T-helper 1 cell treated with Interleukin-12 subunit alpha and Interleukin-12 subunit beta and Interleukin-4 antibody, amounts not matched to agents 30 ng/mL and 1 ng/mL, for 36 hours (primary cell): ENCODE data around the gene DND1. TPM values are rescaled to one million over a fixed set of nuclear protein-coding genes. Genes with fewer than 3 reads are reported as not detected.
"Not testable (repeated sequence)": the region's sequence is repeated elsewhere in the genome, so short reads cannot be mapped to it uniquely, and the experiment has no call there.

Experiments used
- intact Hi-C: fragments of 100-400 bp; cut with micrococcal nuclease; formaldehyde crosslinking; loops from one replicate; pipeline ENCODE4 v1.15.1; 2024
- total RNA-seq: library from RNA; stranded (reverse); gene quantifications from 2 replicates; pipeline ENCODE4 v1.2.3, GENCODE V29; 2022

Gene DND1
- total RNA-seq: 3.9 and 4.5 TPM in 2 replicates

DNA sequence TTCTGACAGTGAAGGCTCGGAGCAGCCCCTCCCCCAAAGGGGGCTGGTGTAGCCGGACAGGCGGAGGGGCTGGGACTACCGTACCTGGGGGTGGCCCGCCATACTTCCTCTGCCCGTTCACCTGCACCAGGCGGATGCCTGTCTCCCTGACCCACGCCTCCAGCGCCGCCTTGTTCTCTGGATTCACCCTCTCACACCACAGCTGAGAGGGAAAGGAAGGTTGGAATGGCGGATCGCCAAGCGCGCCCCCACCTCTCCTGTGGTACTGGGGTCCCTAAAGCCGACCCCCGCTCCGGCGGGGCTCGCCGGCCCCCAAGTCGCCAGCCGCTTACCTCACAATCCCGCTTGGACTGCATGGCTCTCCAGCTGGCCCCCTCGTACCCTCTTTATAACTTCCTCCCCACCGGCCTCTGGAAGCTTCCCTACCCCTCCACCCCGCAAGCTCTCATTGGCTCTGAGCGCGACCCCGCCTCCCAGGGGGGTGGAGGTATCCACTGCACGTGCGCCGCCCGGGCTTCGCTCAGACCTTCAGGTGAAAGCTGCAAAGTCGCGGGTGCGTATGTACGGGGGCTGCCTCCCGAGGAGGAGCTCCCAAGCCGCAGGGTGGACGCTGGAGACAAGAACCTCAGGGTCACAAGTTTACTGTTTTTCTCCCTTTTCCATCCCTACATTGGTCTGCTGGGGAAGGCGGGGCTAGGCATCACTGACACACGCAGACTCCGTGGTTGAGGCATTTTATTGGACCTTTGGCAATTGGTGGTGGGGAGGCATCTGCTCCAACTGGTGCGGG, at the start of gene DND1:
TSS of gene DND1 (minus strand) at position 390 of the 790 bp plus-strand sequence. CDS start at position 356, 34 bp downstream.
- intact Hi-C loops: no loop called here

DNA sequence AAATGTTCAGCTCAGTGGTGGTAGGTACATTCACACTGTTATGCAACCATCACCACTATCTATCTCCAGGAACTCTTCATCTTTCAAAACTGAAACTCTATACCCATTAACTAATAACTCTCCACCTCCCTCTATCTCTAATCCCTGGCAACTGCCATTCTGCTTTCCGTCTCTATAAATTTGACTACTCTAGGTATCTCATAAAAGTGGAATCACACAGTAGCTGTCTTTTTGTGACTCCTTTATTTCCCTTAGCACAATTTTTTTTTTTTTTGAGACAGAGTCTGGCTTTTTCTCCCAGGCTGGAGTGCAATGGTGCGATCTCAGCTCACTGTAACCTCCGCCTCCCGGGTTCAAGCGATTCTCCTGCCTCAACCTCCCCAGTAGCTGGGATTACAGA, 48.0 kb upstream of the DND1 start:
- intact Hi-C loops: loop anchor here (2.0 kb wide), 2 partner anchors 31 to 321 kb away; partner anchors contain the start of genes ANKHD1, HARS1 and HARS2

DNA sequence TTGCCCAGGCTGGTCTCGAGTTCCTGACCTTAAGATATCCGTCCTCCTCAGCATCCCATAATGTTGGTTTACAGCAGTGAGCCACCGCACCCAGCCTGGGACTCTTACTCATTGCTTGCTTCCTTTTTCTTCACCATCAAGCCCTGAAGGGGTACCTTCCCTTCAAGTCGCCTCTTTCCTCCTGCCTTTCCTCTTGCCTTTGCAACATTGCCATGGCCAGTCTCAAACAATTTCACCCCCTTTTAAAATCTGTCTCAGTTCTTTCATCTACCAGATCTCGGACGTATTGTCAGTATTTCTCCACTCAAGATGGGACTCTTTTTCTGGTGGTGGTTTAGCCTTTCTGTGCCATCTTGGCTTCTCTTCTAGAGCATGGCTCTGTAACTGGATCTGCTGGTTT, 47.4 kb upstream of the DND1 start:
- intact Hi-C loops: loop anchor here (1.0 to 2.0 kb wide), 8 partner anchors 9 to 480 kb away; partner anchors contain the start of genes ANKHD1, HARS1 and HARS2

DNA sequence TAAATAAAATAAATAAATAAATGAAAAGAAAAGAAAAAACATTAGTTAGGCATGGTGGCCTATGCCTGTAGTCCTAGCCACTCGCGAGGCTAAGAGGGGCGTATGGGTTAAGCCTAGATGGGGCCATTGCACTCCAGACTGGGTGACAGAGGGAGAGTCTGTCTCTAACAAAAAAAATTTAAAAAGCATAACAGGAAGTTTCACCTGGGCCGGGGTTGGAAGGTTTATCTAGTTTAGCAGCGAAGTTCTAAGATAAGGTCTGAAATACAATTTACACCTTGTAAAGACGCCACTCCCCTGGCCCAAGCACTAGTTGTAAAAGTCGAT, 44.9 kb upstream of the DND1 start:
- intact Hi-C loops: loop anchor here (10.0 kb wide), 2 partner anchors 887 to 1207 kb away; partner anchors contain the start of gene DELE1

DNA sequence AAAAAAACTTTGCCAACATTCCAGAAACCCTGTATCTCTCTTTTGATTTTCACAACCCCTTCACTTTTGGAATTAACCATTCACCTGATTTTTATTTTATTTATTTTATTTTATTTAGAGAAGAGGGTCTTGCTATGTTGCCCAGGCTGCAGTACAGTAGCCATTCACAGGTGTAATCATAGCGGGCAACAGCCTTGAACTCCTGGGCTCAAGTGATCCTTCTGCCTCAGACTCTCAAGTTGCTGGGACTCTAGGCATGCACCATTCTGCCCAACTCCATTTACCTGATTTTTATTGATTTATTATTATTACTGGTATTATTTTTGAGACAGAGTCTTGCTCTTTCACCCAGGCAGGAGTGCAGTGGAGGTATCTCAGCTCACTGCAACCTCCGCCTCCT, 42.9 kb upstream of the DND1 start:
- intact Hi-C loops: loop anchor here (10.0 kb wide), 2 partner anchors 889 to 1209 kb away; partner anchors contain the start of gene DELE1

DNA sequence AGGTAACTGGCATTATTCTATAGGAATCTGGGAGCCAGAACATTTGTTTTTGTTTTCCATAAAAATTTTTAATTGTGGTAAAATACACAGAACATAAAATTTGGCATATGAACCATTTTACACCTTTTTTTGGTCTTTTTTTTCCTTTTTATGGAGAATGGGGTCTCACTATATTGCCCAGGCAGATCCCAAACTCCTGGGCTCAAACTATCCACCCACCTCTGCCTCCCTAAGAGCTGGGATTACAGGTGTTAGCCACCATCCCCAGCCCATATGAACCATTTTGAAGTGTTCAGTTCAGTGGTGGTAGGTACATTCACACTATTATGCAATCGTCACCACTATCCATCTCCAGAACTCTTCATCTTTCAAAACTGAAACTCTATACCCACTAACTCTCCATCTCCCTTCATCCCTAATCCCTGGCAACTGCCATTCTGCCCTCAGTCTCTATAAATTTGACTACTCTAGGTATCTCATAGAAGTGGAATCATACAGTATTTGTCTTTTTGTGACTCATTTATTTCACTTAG, 40.3 kb upstream of the DND1 start:
- intact Hi-C loops: loop anchor here (5.0 to 10.0 kb wide), 3 partner anchors 601 to 1211 kb away; partner anchors contain the start of genes DELE1 and PURA

DNA sequence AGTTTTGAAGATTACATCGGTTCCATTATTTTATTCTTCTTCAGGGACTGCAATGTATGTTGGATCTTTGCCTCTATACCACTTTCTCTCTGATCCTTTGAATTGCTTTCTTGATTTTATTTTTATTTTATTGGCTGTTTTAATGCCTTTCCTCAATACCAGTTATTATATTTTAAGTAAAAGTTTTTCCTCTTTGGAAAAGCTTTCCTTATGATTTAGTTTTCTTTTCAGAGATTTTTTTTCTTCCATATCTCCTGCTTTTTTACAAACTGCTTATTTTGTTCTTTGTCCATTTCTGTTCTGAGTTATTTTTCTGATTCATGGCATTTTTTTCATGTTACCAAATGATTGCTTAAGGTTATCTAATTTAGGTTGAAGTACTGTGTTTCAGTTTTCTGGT, 38.4 kb upstream of the DND1 start:
- intact Hi-C loops: loop anchor here (1.0 to 10.0 kb wide), 13 partner anchors 9 to 1213 kb away; partner anchors contain the start of genes ANKHD1, APBB3, DELE1 and HARS1

DNA sequence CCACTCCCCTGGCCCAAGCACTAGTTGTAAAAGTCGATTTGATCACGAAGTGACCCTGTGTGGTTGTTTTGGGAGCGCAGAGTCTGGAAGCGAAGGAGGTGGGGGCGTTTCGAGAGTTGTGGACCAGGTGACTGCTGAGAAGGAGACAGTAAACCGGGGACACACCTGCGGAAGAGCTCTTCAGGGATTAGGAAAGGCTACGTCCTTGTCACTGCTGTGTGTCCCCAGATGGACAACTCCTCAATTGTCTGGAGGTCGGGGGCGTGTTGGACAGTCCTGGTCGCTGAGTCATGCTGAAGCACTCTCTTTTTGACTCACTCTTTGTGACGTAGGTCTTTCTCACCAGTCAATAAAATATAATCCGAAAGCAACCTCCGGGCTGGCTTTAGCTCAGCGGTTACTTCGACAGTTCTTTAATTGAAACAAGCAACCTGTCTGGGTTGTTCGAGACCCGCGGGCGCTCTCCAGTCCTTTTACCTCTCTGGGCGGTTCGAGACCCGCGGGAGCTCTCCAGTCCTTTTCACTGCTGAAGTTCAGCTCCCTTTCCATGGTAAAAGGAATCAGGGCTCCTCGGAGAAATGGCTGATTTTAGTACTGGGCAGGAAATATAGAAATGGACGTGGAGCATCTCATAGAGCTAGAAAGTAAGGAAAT, 37.6 kb upstream of the DND1 start:
- intact Hi-C loops: loop anchor here (1.0 to 10.0 kb wide), 13 partner anchors 9 to 1214 kb away; partner anchors contain the start of genes ANKHD1, APBB3, DELE1 and HARS1

DNA sequence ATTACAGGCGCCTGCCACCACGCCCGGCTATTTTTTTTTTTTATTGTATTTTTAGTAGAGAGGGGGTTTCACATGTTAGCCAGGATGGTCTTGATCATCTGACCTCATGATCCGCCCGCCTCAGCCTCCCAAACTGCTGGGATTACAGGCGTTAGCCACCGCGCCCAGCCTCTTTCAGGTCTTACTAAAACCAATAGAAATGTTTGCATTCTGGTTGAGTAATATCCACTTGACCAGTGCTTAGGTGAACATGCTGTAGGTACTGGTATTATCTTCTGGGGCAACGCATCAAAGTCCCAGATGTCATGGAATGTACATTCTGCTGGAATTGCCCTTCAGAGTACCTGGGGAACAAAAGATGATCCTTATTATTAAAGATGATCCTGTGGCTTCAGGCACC, 35.4 kb upstream of the DND1 start:
- intact Hi-C loops: not testable (repeated sequence)

DNA sequence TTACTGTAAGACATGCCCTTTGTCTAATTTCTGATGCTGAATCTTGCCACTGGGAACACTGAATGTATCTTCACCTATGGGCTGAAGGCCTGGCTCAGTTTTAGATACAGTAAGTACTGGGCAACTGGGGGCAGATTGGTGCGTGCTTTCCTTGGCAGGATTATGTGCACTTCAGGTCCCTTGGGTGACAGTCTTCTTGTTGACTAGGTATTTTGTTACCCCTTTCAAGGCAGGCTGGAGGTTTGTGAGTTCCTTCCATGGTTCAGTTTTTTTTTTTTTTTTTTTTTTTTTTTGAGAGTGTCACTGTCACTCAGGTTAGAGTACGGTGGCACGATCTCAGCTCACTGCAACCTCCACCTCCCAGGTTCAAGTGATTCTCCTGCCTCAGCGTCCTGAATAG, 34.4 kb upstream of the DND1 start:
- intact Hi-C loops: no loop called here

DNA sequence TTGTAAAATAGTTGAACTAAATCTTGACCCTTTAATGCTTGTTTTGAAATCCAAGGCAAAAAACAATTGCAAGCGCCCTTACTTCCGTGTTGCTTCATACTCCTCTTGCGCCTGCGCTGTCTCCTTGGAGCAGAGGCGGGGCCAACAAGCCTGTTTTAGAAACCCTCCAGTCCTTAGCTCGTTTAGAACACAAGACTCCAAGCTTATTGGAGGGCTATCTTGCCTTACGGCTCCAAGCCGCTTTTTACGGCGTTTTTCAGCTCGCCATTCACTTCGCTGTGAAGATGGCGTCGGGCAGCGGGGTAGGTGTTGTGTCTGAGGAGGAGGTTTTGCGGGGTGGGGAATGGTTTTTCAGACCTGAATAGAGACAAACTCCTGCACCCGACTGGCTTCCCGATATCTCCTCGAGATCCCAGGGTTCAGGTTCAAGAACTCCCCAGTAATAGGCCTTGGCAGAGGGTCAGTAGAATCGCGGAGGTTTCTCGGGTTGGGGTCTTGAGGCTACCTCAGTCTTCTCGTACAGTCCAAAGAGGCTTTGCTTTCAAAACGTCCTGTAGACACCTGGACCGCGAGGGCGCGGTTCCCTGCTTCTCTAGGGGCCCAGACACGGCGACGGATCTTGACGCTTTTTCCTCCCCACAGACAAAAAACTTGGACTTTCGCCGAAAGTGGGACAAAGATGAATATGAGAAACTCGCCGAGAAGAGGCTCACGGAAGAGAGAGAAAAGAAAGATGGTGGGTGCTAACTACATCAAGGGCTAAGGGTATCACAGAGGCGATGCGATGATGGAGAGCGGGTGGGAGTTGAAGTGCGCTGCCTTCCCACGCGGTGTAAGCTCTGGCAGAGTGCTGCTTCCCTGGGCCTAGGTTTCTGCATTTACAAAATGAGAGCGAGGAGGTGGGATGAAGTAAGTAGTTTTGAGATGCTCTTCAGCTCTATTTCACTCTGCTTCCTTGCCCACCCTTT, 27.1 kb upstream of the DND1 start, which contains the start of gene ZMAT2:
TSS of gene ZMAT2 (plus strand) at position 271 of the 968 bp plus-strand sequence. CDS start at position 285, 14 bp downstream.
- intact Hi-C loops: loop anchor here (1.0 to 5.0 kb wide), 9 partner anchors 9 to 919 kb away; partner anchors contain the start of genes ANKHD1, APBB3, HARS1 and HARS2

DNA sequence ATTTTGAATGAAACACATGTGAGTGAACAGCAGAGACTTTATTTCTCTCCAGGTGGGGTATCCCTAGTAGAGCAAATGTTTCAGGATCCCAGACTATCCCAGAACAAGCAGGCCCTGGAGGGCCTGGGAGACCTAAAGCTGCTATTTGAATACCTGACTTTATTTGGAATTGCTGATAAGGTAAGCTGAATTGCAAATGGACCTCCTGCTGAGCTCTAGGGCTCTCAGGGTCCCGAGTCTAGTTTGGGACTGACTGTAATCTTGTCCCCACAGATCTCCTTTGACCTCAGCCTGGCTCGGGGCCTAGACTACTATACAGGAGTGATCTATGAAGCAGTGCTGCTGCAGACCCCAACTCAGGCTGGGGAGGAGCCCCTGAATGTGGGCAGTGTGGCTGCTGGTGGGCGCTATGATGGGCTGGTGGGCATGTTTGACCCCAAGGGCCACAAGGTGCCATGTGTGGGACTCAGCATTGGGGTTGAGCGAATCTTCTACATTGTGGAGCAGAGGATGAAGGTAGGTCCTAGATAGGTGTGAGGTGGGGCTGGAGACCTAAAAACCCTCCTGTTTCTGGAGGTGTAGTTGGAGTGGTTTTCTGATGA, 23.6 kb upstream of the DND1 start:
- intact Hi-C loops: loop anchor here (10.0 kb wide), 1 partner anchor 522 kb away; the partner anchor contains the start of gene CYSTM1

DNA sequence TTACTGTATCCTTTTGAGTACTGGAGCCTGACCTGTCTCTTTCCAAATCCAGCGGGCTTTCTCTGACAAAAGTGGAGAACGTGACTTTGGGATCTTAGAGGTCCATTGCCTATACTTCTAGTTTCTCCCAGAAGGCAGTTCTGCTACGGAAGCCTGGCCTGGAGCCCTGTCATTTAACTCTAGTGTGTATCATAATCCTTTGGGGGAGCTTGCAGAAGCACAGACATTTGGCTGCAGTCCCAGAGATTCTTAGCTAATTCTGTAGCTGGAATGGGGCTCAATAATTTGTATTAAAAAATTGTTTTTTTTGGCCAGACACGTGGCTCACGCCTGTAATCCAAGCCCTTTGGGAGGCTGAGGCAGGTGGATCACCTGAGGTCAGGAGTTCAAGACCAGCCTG, 20.9 kb upstream of the DND1 start:
- intact Hi-C loops: loop anchor here (10.0 kb wide), 1 partner anchor 519 kb away; the partner anchor contains the start of gene CYSTM1

DNA sequence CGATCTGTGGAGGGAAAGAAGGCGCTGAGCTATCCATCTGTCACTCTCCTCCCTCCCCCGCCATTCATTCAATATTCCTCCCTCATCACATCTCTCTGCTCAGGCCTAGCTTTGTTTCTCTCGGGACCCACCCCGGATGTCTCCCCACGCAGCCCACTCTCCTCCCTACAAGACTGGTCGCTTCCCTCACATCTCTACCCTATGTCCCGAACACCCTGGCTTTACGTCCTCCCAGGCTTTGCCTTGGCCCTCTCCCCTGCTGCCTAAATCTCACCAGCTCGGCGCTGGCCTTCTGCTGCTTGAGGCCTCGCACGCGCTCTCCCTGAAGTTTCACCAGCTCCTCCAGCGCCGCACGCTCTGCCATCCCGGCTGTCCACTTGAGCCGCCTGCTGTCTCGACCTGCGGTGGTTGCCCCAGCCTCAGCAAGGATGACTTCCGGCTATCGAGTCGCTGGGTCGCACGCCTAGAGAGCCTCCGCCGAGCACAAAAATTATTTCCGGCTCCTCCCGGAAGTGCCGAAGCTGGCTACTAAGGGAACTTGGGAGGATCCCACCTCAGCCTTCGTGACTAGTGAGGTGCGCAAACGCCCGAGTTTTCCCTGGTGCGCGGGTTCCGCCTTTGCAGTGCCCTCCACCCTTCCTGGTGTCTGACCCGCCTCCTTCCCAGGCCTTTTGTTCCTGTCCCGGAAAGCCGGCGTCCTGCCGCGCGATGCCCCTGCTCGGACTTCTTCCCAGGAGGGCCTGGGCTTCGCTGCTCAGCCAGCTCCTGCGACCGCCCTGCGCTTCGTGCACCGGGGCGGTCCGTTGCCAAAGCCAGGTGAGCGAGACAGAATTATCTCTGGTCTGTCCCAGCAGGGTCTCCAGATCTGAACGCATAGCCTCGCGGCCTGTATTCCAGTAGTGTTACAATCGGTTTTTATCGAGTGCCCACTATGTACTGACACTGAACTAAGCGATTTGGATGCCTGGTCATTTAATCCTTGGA, 17.9 kb upstream of the DND1 start, which contains the start of the genes HARS1 and HARS2:
TSS of gene HARS1 (minus strand) at position 430 of the 984 bp plus-strand sequence. CDS start at position 364, 66 bp downstream.
TSS of gene HARS2 (plus strand) at position 515 of the 984 bp plus-strand sequence. CDS start at position 709, 194 bp downstream.
- intact Hi-C loops: loop anchor here (1.0 to 10.0 kb wide), 10 partner anchors 9 to 516 kb away; partner anchors contain the start of genes ANKHD1, APBB3, CYSTM1 and EIF4EBP3

DNA sequence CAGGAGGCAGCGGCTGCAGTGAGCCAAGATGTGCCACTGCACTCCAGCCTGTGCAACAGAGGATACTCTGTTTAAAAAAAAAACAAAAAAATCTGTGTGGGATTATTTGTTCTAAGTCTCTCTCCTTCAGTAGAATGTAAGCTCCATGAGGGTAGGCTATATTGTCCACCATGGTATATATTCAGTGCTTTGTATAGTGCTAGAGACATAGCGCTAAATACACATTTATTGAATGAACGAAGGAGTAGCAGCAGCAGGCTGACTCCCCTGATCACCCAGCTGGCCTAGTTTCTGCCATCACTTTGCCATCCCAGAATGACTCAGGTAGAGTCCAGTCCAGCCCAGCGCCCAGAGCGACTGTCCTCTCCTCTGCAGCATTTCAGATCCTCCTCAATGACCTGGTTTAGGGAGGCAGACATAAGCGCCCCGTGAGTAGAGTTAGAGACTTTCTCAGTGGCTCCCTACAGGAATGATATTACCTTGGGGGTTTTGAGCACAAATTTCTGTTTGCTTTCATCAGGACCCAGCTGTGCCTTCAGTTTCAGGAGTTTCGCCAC, 17.1 kb upstream of the DND1 start:
- intact Hi-C loops: loop anchor here (2.0 to 10.0 kb wide), 3 partner anchors 30 to 516 kb away; partner anchors contain the start of genes CYSTM1 and TMCO6

DNA sequence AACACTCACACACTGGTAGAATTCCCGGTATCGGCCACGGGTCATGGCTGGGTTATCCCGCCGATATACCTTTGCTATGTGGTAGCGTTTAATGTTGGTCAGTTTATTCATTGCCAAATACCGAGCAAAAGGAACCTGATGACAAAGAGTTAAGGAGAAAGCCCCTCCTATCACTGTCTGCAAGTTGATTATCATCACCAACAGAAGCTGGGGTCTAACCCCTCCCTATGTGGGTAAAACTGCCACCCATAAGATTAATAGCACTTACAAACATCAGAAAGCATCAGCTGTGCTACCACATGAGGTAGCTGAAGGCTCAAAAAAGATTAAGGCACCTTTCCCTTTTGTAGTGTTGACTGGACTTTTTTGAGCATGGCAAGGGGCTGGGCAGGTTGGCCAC, 5.6 kb upstream of the DND1 start:
- intact Hi-C loops: no loop called here

DNA sequence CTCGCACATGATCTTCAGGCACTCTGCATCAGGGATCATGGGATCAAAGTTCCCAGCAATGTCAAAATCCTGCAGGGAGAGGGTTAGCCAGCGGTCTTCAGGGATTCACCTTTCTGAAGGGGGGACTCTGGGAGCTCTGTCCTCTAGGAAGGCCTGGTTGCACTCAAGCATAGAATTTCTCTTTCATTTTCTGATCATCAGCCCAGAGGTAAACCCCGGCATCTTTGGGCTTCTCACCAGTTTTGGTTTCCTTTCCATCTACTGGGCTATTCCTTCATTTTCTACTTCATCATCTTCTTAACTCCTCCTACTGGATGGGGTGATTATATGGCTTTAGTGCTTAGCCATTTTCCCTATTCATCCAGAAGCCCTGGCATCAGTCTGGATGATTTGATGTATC, 4.6 kb upstream of the DND1 start:
- intact Hi-C loops: no loop called here

DNA sequence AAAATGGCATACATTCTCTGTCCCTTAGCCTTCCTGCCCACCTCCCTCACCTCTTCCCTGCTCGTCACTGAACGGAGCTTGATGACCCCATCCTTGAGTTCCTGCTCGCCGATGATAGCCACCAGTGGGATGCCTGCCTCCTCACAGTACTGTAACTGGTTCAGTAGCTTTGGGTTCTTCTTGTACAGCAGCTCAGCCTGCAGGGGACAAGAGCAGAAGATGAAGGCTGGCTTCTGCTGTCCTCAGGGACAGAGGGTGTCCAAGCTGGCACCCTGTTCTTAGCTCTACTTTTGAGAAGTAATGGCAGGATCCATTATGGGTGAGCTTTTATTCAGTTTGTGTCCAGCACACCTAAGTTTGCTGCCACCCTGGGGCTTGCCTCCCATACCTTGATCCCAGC, 1.3 kb upstream of the DND1 start:
- intact Hi-C loops: no loop called here
